Measurements from ENCODE around the gene WDR45B. TPM values are rescaled to one million over a fixed set of nuclear protein-coding genes. Genes with fewer than 3 reads are reported as not detected.

Gene WDR45B
- total RNA-seq, 2 experiments from 2014 or later = 61.7 to 81.9 TPM

- H2AFZ ChIP-seq (ENCODE audit: low read length) = no peak overlapping the region
- H3K4me2 ChIP-seq (ENCODE audit: low read length) = no peak overlapping the region
- no peaks in the 10 kb centered on the region for H3K9me3 ChIP-seq (ENCODE audit: low read length)
- no peak overlapping the region for H3K27ac ChIP-seq (ENCODE audit: low read depth, low read length, poor library complexity, severe bottlenecking)
- H4K20me1 ChIP-seq (ENCODE audit: insufficient read depth, low read length) = no peaks in the 10 kb centered on the region
- TF ChIP-seq, protein P1, sequence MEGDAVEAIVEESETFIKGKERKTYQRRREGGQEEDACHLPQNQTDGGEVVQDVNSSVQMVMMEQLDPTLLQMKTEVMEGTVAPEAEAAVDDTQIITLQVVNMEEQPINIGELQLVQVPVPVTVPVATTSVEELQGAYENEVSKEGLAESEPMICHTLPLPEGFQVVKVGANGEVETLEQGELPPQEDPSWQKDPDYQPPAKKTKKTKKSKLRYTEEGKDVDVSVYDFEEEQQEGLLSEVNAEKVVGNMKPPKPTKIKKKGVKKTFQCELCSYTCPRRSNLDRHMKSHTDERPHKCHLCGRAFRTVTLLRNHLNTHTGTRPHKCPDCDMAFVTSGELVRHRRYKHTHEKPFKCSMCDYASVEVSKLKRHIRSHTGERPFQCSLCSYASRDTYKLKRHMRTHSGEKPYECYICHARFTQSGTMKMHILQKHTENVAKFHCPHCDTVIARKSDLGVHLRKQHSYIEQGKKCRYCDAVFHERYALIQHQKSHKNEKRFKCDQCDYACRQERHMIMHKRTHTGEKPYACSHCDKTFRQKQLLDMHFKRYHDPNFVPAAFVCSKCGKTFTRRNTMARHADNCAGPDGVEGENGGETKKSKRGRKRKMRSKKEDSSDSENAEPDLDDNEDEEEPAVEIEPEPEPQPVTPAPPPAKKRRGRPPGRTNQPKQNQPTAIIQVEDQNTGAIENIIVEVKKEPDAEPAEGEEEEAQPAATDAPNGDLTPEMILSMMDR (conservative IDR thresholded peaks at IDR 0.05; ENCODE audit: low read length) = no peak
- TF ChIP-seq EZH2phosphoT487 (IDR thresholded peaks at IDR 0.05; ENCODE audit: borderline replicate concordance, low read depth, low read length) = no peak
- intact Hi-C loops (cut with micrococcal nuclease; ENCODE audit: unreplicated experiment) = no loop called here
- H3K9me2 ChIP-seq (ENCODE audit: insufficient read depth, low read length) = no peaks in the 10 kb centered on the region
- no peaks in the 10 kb centered on the region for H3K36me3 ChIP-seq (ENCODE audit: insufficient read depth, low read length)
- no peak for DNase-seq (ENCODE audit: low spot score)
- no peaks in the 10 kb centered on the region for H3K79me2 ChIP-seq (ENCODE audit: insufficient read depth, low read depth, low read length)
- BruUV-seq (replicated peaks) = no TSS peak
- POLR2A ChIA-PET = no interaction called here
- peaks cover 9% of the 10 kb centered on the region for H3K4me1 ChIP-seq (ENCODE audit: insufficient read depth, low read length, poor library complexity, severe bottlenecking)
- CTCF ChIA-PET (ENCODE audit: unreplicated experiment) = no interaction called here
- H3K4me3 ChIP-seq (ENCODE audit: low read depth, low read length, poor library complexity, severe bottlenecking) = no peak overlapping the region
Observed at GRCh38 chr17:82653651-82654528, 5.6 kb upstream of the WDR45B start.

DNA sequence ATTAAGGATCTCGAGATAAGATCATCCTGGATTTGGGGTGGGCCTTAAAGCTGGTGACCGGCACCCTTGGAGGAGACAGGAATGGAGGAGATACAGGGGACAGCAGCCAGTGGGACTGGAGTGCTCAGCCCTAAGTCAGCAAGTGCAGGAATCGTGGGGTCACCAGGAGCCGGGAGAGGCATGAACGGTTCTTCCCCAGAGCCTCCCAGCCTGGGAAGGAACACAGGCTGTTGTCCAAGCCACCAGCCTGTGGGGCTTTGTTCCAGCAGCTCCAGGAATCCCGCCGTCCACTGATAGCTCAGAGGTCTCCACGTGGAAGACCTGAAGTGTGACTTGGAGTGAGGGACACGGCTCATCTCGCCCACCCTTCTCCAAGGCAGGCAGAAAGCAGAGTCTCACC lies 2.5 kb upstream of the WDR45B start:
- Histone ChIP-seq H3K79me2 (ENCODE audit: insufficient read depth, low read depth, low read length) (peaks cover 25% of the 10 kb centered on the region), H2AFZ (ENCODE audit: low read length) (no peak overlapping the region), H3K27ac (ENCODE audit: low read depth, low read length, poor library complexity, severe bottlenecking) (no peak overlapping the region), H3K9me3 (ENCODE audit: low read length) (no peaks in the 10 kb centered on the region), H3K4me1 (ENCODE audit: insufficient read depth, low read length, poor library complexity, severe bottlenecking) (peaks cover 18% of the 10 kb centered on the region), H3K4me3 (ENCODE audit: low read depth, low read length, poor library complexity, severe bottlenecking) (no peak overlapping the region), H3K36me3 (ENCODE audit: insufficient read depth, low read length) (peaks cover 4% of the 10 kb centered on the region), H4K20me1 (ENCODE audit: insufficient read depth, low read length) (peaks cover 12% of the 10 kb centered on the region; the same call in 1 of the 2 replicates), H3K9me2 (ENCODE audit: insufficient read depth, low read length) (no peaks in the 10 kb centered on the region), H3K4me2 (ENCODE audit: low read length) (no peak overlapping the region)
- POLR2A ChIA-PET = interaction anchor here (0.5 to 1.1 kb wide), 2 partner anchors 10 to 66 kb away, joined by 3 read pairs; partner anchors contain the start of gene FN3KRP
- TF ChIP-seq, protein P1 (conservative IDR thresholded peaks at IDR 0.05; ENCODE audit: low read length) = no peak
- TF ChIP-seq EZH2phosphoT487 (IDR thresholded peaks at IDR 0.05; ENCODE audit: borderline replicate concordance, low read depth, low read length) = no peak
- intact Hi-C loops (cut with micrococcal nuclease; ENCODE audit: unreplicated experiment) = no loop called here
- CTCF ChIA-PET (ENCODE audit: unreplicated experiment) = no interaction called here
- no peak for DNase-seq (ENCODE audit: low spot score)
- no TSS peak for BruUV-seq (replicated peaks)
